GF-D8 (cell line): ENCODE results near the gene SDC1.
"Not testable (repeated sequence)": the region's sequence is repeated elsewhere in the genome, so short reads cannot be mapped to it uniquely, and the experiment has no call there.

Experiments used
- DNase-seq: peaks from one replicate; lab custom pipeline; 2025; lab: John Stamatoyannopoulos, UW

The SDC1 gene

GRCh38 chr2:20224716-20225293, at the start of gene SDC1:
Gene SDC1 (minus strand): TSS chr2:20225130. CDS start chr2:20224867, 263 bp downstream.
- no peak for DNase-seq

- no peak for DNase-seq
These were observed 48.1 kb upstream of the SDC1 start for GRCh38 chr2:20273042-20273441.

GRCh38 chr2:20268317-20268716, 43.4 kb upstream of the SDC1 start:
- DNase-seq: not testable (repeated sequence)

- no peak for DNase-seq
These were observed 42.6 kb upstream of the SDC1 start for GRCh38 chr2:20267529-20267928.

- no peak for DNase-seq
These were observed 39.7 kb upstream of the SDC1 start for GRCh38 chr2:20264629-20265028.

GRCh38 chr2:20257411-20257810, 32.5 kb upstream of the SDC1 start:
- no peak for DNase-seq

- DNase-seq: no peak
These were observed 29.8 kb upstream of the SDC1 start for GRCh38 chr2:20254731-20255130.

GRCh38 chr2:20250436-20250835, 25.5 kb upstream of the SDC1 start:
- no peak for DNase-seq

GRCh38 chr2:20249170-20249569, 24.2 kb upstream of the SDC1 start:
- DNase-seq: no peak

- DNase-seq: no peak
These were observed 22.2 kb upstream of the SDC1 start for GRCh38 chr2:20247084-20247483.

GRCh38 chr2:20243637-20244036, 18.7 kb upstream of the SDC1 start:
- DNase-seq: not testable (repeated sequence)

GRCh38 chr2:20242727-20243377, 17.9 kb upstream of the SDC1 start:
- no peak for DNase-seq

- no peak for DNase-seq
These were observed 17.2 kb upstream of the SDC1 start for GRCh38 chr2:20241973-20242726.

GRCh38 chr2:20240291-20240690, 15.4 kb upstream of the SDC1 start:
- not testable (repeated sequence) for DNase-seq

GRCh38 chr2:20236496-20236895, 11.6 kb upstream of the SDC1 start:
- DNase-seq: no peak

- DNase-seq: no peak
These were observed 10.8 kb upstream of the SDC1 start for GRCh38 chr2:20235655-20236305.

GRCh38 chr2:20234597-20234996, 9.7 kb upstream of the SDC1 start:
- not testable (repeated sequence) for DNase-seq

GRCh38 chr2:20232837-20233207, 7.9 kb upstream of the SDC1 start:
- DNase-seq: no peak

GRCh38 chr2:20231598-20232026, 6.7 kb upstream of the SDC1 start:
- no peak for DNase-seq

- no peak for DNase-seq
These were observed 6.2 kb upstream of the SDC1 start for GRCh38 chr2:20231159-20231558.

- DNase-seq: no peak
These were observed 5.1 kb upstream of the SDC1 start for GRCh38 chr2:20230114-20230425.

GRCh38 chr2:20229322-20230113, 4.6 kb upstream of the SDC1 start:
- DNase-seq: no peak
